ENCODE results near the gene SLC5A11. TPM values are rescaled to one million over a fixed set of nuclear protein-coding genes. Genes with fewer than 3 reads are reported as not detected.

Gene SLC5A11
- total RNA-seq, 1 experiment from 2014 or later = not detected

DNA sequence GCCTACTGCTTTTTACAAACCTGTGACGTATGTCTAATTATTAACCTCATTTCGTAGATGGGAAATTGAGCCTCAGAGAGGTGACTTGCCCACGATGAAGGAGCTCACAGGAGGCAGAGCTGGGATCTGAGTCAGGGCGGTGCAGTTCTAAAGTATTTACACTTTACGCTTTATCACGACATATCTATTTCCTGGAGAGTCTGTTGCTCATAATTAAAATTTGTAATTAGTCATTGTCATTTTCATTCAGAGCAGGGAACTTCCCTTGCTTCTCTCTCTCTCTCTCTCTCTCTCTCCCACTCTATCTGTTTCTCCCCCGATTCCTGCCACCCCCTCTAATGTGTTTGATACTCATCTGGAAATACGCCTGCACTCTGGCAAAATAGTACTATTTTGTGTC is 5.9 kb downstream of the SLC5A11 start (continued):
- TF ChIP-seq, protein P1, sequence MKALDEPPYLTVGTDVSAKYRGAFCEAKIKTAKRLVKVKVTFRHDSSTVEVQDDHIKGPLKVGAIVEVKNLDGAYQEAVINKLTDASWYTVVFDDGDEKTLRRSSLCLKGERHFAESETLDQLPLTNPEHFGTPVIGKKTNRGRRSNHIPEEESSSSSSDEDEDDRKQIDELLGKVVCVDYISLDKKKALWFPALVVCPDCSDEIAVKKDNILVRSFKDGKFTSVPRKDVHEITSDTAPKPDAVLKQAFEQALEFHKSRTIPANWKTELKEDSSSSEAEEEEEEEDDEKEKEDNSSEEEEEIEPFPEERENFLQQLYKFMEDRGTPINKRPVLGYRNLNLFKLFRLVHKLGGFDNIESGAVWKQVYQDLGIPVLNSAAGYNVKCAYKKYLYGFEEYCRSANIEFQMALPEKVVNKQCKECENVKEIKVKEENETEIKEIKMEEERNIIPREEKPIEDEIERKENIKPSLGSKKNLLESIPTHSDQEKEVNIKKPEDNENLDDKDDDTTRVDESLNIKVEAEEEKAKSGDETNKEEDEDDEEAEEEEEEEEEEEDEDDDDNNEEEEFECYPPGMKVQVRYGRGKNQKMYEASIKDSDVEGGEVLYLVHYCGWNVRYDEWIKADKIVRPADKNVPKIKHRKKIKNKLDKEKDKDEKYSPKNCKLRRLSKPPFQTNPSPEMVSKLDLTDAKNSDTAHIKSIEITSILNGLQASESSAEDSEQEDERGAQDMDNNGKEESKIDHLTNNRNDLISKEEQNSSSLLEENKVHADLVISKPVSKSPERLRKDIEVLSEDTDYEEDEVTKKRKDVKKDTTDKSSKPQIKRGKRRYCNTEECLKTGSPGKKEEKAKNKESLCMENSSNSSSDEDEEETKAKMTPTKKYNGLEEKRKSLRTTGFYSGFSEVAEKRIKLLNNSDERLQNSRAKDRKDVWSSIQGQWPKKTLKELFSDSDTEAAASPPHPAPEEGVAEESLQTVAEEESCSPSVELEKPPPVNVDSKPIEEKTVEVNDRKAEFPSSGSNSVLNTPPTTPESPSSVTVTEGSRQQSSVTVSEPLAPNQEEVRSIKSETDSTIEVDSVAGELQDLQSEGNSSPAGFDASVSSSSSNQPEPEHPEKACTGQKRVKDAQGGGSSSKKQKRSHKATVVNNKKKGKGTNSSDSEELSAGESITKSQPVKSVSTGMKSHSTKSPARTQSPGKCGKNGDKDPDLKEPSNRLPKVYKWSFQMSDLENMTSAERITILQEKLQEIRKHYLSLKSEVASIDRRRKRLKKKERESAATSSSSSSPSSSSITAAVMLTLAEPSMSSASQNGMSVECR (CRISPR knock-in tag; IDR thresholded peaks at IDR 0.05; ENCODE audit: borderline replicate concordance) = no peak
- TF ChIP-seq, protein P2, sequence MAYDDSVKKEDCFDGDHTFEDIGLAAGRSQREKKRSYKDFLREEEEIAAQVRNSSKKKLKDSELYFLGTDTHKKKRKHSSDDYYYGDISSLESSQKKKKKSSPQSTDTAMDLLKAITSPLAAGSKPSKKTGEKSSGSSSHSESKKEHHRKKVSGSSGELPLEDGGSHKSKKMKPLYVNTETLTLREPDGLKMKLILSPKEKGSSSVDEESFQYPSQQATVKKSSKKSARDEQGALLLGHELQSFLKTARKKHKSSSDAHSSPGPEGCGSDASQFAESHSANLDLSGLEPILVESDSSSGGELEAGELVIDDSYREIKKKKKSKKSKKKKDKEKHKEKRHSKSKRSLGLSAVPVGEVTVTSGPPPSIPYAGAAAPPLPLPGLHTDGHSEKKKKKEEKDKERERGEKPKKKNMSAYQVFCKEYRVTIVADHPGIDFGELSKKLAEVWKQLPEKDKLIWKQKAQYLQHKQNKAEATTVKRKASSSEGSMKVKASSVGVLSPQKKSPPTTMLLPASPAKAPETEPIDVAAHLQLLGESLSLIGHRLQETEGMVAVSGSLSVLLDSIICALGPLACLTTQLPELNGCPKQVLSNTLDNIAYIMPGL (CRISPR knock-in tag; IDR thresholded peaks at IDR 0.05) = no peak
- TF ChIP-seq SMAD4 (CRISPR knock-in tag; IDR thresholded peaks at IDR 0.05) = no peak
- TF ChIP-seq NR1H2 (CRISPR knock-in tag; IDR thresholded peaks at IDR 0.05) = no peak
- TF ChIP-seq FOXK1 (CRISPR knock-in tag; IDR thresholded peaks at IDR 0.05) = no peak
- TF ChIP-seq, protein P3, sequence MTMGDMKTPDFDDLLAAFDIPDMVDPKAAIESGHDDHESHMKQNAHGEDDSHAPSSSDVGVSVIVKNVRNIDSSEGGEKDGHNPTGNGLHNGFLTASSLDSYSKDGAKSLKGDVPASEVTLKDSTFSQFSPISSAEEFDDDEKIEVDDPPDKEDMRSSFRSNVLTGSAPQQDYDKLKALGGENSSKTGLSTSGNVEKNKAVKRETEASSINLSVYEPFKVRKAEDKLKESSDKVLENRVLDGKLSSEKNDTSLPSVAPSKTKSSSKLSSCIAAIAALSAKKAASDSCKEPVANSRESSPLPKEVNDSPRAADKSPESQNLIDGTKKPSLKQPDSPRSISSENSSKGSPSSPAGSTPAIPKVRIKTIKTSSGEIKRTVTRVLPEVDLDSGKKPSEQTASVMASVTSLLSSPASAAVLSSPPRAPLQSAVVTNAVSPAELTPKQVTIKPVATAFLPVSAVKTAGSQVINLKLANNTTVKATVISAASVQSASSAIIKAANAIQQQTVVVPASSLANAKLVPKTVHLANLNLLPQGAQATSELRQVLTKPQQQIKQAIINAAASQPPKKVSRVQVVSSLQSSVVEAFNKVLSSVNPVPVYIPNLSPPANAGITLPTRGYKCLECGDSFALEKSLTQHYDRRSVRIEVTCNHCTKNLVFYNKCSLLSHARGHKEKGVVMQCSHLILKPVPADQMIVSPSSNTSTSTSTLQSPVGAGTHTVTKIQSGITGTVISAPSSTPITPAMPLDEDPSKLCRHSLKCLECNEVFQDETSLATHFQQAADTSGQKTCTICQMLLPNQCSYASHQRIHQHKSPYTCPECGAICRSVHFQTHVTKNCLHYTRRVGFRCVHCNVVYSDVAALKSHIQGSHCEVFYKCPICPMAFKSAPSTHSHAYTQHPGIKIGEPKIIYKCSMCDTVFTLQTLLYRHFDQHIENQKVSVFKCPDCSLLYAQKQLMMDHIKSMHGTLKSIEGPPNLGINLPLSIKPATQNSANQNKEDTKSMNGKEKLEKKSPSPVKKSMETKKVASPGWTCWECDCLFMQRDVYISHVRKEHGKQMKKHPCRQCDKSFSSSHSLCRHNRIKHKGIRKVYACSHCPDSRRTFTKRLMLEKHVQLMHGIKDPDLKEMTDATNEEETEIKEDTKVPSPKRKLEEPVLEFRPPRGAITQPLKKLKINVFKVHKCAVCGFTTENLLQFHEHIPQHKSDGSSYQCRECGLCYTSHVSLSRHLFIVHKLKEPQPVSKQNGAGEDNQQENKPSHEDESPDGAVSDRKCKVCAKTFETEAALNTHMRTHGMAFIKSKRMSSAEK (CRISPR knock-in tag; IDR thresholded peaks at IDR 0.05; ENCODE audit: borderline replicate concordance) = no peak
- TF ChIP-seq, protein P4, sequence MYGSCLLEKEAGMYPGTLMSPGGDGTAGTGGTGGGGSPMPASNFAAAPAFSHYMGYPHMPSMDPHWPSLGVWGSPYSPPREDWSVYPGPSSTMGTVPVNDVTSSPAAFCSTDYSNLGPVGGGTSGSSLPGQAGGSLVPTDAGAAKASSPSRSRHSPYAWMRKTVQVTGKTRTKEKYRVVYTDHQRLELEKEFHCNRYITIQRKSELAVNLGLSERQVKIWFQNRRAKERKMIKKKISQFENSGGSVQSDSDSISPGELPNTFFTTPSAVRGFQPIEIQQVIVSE (CRISPR knock-in tag; IDR thresholded peaks at IDR 0.05; ENCODE audit: borderline replicate concordance) = no peak
- TF ChIP-seq ESRRA (CRISPR knock-in tag; IDR thresholded peaks at IDR 0.05; ENCODE audit: borderline replicate concordance) = no peak
- no peak for TF ChIP-seq ZNF138 (CRISPR knock-in tag; conservative IDR thresholded peaks at IDR 0.05)
- TF ChIP-seq OVOL2 (CRISPR knock-in tag; IDR thresholded peaks at IDR 0.05; ENCODE audit: borderline replicate concordance) = no peak
- TF ChIP-seq ZNF219 (CRISPR knock-in tag; IDR thresholded peaks at IDR 0.05; ENCODE audit: borderline replicate concordance) = no peak
- TF ChIP-seq, protein P5, sequence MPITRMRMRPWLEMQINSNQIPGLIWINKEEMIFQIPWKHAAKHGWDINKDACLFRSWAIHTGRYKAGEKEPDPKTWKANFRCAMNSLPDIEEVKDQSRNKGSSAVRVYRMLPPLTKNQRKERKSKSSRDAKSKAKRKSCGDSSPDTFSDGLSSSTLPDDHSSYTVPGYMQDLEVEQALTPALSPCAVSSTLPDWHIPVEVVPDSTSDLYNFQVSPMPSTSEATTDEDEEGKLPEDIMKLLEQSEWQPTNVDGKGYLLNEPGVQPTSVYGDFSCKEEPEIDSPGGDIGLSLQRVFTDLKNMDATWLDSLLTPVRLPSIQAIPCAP (CRISPR knock-in tag; IDR thresholded peaks at IDR 0.05) = no peak
- TF ChIP-seq ZNF423 (CRISPR knock-in tag; IDR thresholded peaks at IDR 0.05) = no peak
- TF ChIP-seq HMGA2 (CRISPR knock-in tag; IDR thresholded peaks at IDR 0.05) = no peak

DNA sequence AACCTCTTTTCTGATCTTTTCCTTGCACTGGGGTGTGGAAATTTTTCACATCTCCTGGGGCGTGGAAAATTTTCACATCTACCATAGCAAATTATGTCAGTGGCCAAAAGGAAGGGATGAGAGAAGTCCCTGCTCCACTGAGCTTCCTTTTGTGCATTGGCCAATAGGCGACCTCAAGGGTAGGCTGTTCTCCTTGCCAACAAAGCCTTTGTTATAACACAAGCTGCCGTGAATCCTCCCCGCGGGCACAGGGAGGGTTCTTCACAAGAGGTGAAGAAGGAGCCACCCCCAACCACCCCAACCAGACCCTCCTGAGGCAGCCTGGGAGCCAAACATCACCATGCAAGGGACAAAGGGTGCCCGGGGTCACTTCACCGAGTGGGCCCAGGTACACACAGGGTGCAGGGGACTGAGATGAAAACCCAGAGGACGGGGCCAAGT is 6.5 kb downstream of the SLC5A11 start:
- no peaks in the 10 kb centered on the region for H3K9me3 Mint-ChIP-seq
- no peaks in the 10 kb centered on the region for H3K36me3 Mint-ChIP-seq
- no peak overlapping the region for H3K27ac Mint-ChIP-seq
- H3K27me3 Mint-ChIP-seq (ENCODE audit: low read depth) = no peaks in the 10 kb centered on the region
- POLR2A ChIA-PET = no interaction called here
- no peaks in the 10 kb centered on the region for H3K4me1 Mint-ChIP-seq
- ATAC-seq (no peak), DNase-seq (ENCODE audit: low spot score) (no peak)
- CTCF ChIA-PET = interaction anchor here (1.7 kb wide), 1 partner anchor 18 kb away, joined by 6 read pairs; no protein-coding TSS in a partner anchor
- H3K4me3 Mint-ChIP-seq = no peak overlapping the region
- TF ChIP-seq RELA (CRISPR knock-in tag; IDR thresholded peaks at IDR 0.05; ENCODE audit: borderline replicate concordance) (no peak), TCF7 (CRISPR knock-in tag; IDR thresholded peaks at IDR 0.05; ENCODE audit: low read depth) (no peak), ZNF219 (CRISPR knock-in tag; IDR thresholded peaks at IDR 0.05; ENCODE audit: borderline replicate concordance) (no peak)
- TF ChIP-seq, protein P6, sequence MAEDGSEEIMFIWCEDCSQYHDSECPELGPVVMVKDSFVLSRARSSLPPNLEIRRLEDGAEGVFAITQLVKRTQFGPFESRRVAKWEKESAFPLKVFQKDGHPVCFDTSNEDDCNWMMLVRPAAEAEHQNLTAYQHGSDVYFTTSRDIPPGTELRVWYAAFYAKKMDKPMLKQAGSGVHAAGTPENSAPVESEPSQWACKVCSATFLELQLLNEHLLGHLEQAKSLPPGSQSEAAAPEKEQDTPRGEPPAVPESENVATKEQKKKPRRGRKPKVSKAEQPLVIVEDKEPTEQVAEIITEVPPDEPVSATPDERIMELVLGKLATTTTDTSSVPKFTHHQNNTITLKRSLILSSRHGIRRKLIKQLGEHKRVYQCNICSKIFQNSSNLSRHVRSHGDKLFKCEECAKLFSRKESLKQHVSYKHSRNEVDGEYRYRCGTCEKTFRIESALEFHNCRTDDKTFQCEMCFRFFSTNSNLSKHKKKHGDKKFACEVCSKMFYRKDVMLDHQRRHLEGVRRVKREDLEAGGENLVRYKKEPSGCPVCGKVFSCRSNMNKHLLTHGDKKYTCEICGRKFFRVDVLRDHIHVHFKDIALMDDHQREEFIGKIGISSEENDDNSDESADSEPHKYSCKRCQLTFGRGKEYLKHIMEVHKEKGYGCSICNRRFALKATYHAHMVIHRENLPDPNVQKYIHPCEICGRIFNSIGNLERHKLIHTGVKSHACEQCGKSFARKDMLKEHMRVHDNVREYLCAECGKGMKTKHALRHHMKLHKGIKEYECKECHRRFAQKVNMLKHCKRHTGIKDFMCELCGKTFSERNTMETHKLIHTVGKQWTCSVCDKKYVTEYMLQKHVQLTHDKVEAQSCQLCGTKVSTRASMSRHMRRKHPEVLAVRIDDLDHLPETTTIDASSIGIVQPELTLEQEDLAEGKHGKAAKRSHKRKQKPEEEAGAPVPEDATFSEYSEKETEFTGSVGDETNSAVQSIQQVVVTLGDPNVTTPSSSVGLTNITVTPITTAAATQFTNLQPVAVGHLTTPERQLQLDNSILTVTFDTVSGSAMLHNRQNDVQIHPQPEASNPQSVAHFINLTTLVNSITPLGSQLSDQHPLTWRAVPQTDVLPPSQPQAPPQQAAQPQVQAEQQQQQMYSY (CRISPR knock-in tag; IDR thresholded peaks at IDR 0.05) = no peak
- TF ChIP-seq, protein P7, sequence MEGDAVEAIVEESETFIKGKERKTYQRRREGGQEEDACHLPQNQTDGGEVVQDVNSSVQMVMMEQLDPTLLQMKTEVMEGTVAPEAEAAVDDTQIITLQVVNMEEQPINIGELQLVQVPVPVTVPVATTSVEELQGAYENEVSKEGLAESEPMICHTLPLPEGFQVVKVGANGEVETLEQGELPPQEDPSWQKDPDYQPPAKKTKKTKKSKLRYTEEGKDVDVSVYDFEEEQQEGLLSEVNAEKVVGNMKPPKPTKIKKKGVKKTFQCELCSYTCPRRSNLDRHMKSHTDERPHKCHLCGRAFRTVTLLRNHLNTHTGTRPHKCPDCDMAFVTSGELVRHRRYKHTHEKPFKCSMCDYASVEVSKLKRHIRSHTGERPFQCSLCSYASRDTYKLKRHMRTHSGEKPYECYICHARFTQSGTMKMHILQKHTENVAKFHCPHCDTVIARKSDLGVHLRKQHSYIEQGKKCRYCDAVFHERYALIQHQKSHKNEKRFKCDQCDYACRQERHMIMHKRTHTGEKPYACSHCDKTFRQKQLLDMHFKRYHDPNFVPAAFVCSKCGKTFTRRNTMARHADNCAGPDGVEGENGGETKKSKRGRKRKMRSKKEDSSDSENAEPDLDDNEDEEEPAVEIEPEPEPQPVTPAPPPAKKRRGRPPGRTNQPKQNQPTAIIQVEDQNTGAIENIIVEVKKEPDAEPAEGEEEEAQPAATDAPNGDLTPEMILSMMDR (IDR thresholded peaks at IDR 0.05) = no peak

Measured in WTC11 (cell line).